ENCODE results near the gene SDE2.

The SDE2 gene

GRCh38 chr1:226029568-226030225, 30.6 kb upstream of the SDE2 start:
- ChIA-PET POLR2A (interaction anchor here (0.7 to 1.9 kb wide), 4 partner anchors 30 to 252 kb away, joined by 3 to 8 read pairs (median 4); partner anchors contain the start of genes H3-3A, SDE2 and SRP9), CTCF (no interaction called here)
- no peak for DNase-seq (ENCODE audit: extremely low spot score)
- TF ChIP-seq PKNOX1 (IDR thresholded peaks at IDR 0.05): no peak
- no peak for TF ChIP-seq CTBP1 (IDR thresholded peaks at IDR 0.05; ENCODE audit: borderline replicate concordance)
- no peak for TF ChIP-seq FOXA1 (IDR thresholded peaks at IDR 0.05)
- no peak for TF ChIP-seq SUZ12 (IDR thresholded peaks at IDR 0.05)
- TF ChIP-seq L3MBTL2 (conservative IDR thresholded peaks at IDR 0.05): no peak
- TF ChIP-seq BHLHE40 (IDR thresholded peaks at IDR 0.05; ENCODE audit: borderline replicate concordance): no peak
- no peak for TF ChIP-seq ARNT (IDR thresholded peaks at IDR 0.05)
- no peak for TF ChIP-seq LEF1 (IDR thresholded peaks at IDR 0.05; ENCODE audit: borderline replicate concordance)
- no peak for TF ChIP-seq FOXK2 (IDR thresholded peaks at IDR 0.05)
- TF ChIP-seq ZNF384 (IDR thresholded peaks at IDR 0.05): no peak
- no peak for TF ChIP-seq ELF4 (IDR thresholded peaks at IDR 0.05)
- TF ChIP-seq HDGF (IDR thresholded peaks at IDR 0.05; ENCODE audit: borderline replicate concordance): no peak
- TF ChIP-seq SP1 (IDR thresholded peaks at IDR 0.05): no peak
- no peak for TF ChIP-seq NFRKB (IDR thresholded peaks at IDR 0.05)

GRCh38 chr1:226029093-226029496, 30.0 kb upstream of the SDE2 start:
- ChIA-PET POLR2A (interaction anchor here (1.1 to 1.9 kb wide), 3 partner anchors 30 to 251 kb away, joined by 4 to 8 read pairs (median 4); partner anchors contain the start of genes H3-3A, SDE2 and SRP9), CTCF (no interaction called here)
- DNase-seq (ENCODE audit: extremely low spot score): no peak
- TF ChIP-seq L3MBTL2 (conservative IDR thresholded peaks at IDR 0.05) (no peak), ELF4 (IDR thresholded peaks at IDR 0.05) (no peak)

GRCh38 chr1:226027538-226028217, 28.5 kb upstream of the SDE2 start:
- ChIA-PET POLR2A (interaction anchor here (1.7 kb wide), 1 partner anchor 34 kb away, joined by 7 read pairs; the partner anchor contains the start of gene H3-3A), CTCF (interaction anchor here (0.6 to 1.9 kb wide), 4 partner anchors 34 to 1110 kb away, joined by 3 to 6 read pairs (median 4); no protein-coding TSS in a partner anchor)
- TF ChIP-seq LEF1 (IDR thresholded peaks at IDR 0.05; ENCODE audit: borderline replicate concordance) (no peak), SP1 (IDR thresholded peaks at IDR 0.05) (no peak), NFRKB (IDR thresholded peaks at IDR 0.05) (no peak), ZNF384 (IDR thresholded peaks at IDR 0.05) (no peak), FOXM1 (IDR thresholded peaks at IDR 0.05; ENCODE audit: borderline replicate concordance) (no peak), SUZ12 (IDR thresholded peaks at IDR 0.05) (no peak), BHLHE40 (IDR thresholded peaks at IDR 0.05; ENCODE audit: borderline replicate concordance) (no peak), FOXA1 (IDR thresholded peaks at IDR 0.05) (no peak), ELF4 (IDR thresholded peaks at IDR 0.05) (no peak), FOXK2 (IDR thresholded peaks at IDR 0.05) (no peak), TARDBP (IDR thresholded peaks at IDR 0.05) (no peak), CTBP1 (IDR thresholded peaks at IDR 0.05; ENCODE audit: borderline replicate concordance) (no peak), ARNT (IDR thresholded peaks at IDR 0.05) (no peak), L3MBTL2 (conservative IDR thresholded peaks at IDR 0.05) (no peak), HDGF (IDR thresholded peaks at IDR 0.05; ENCODE audit: borderline replicate concordance) (no peak)
- no peak for DNase-seq (ENCODE audit: extremely low spot score)

- CTCF ChIA-PET: interaction anchor here (0.7 to 1.9 kb wide), 3 partner anchors 38 to 1110 kb away, joined by 3 to 6 read pairs (median 6); no protein-coding TSS in a partner anchor
- TF ChIP-seq ZNF384 (IDR thresholded peaks at IDR 0.05): no peak
- TF ChIP-seq HDGF (IDR thresholded peaks at IDR 0.05; ENCODE audit: borderline replicate concordance): no peak
- no peak for TF ChIP-seq LEF1 (IDR thresholded peaks at IDR 0.05; ENCODE audit: borderline replicate concordance)
- no peak for TF ChIP-seq CTBP1 (IDR thresholded peaks at IDR 0.05; ENCODE audit: borderline replicate concordance)
- TF ChIP-seq SUZ12 (IDR thresholded peaks at IDR 0.05): no peak
- no peak for TF ChIP-seq FOXM1 (IDR thresholded peaks at IDR 0.05; ENCODE audit: borderline replicate concordance)
- no peak for TF ChIP-seq ELF4 (IDR thresholded peaks at IDR 0.05)
- TF ChIP-seq TARDBP (IDR thresholded peaks at IDR 0.05): no peak
- TF ChIP-seq PKNOX1 (IDR thresholded peaks at IDR 0.05): no peak
- no peak for TF ChIP-seq L3MBTL2 (conservative IDR thresholded peaks at IDR 0.05)
- DNase-seq (ENCODE audit: extremely low spot score): no peak
- POLR2A ChIA-PET: interaction anchor here (1.7 kb wide), 1 partner anchor 35 kb away, joined by 7 read pairs; the partner anchor contains the start of gene H3-3A
Measured at GRCh38 chr1:226026833-226027232, 27.7 kb upstream of the SDE2 start.

- DNase-seq (ENCODE audit: extremely low spot score): no peak
- CTCF ChIA-PET: no interaction called here
- POLR2A ChIA-PET: interaction anchor here (2.7 kb wide), 1 partner anchor 24 kb away, joined by 7 read pairs; the partner anchor contains the start of gene SDE2
- TF ChIP-seq PKNOX1 (IDR thresholded peaks at IDR 0.05) (peak; percentile 4; the same call in 1 of the 2 replicates), L3MBTL2 (conservative IDR thresholded peaks at IDR 0.05) (no peak), ZNF384 (IDR thresholded peaks at IDR 0.05) (peak; percentile 65)
Measured at GRCh38 chr1:226023735-226024134, 24.6 kb upstream of the SDE2 start.

GRCh38 chr1:226021801-226022200, 22.7 kb upstream of the SDE2 start:
- no peak for DNase-seq (ENCODE audit: extremely low spot score)
- ChIA-PET POLR2A (interaction anchor here (1.1 kb wide), 1 partner anchor 22 kb away, joined by 4 read pairs; the partner anchor contains the start of gene SDE2), CTCF (interaction anchor here (0.6 kb wide), 1 partner anchor 357 kb away, joined by 6 read pairs; no protein-coding TSS in a partner anchor)
- no peak for TF ChIP-seq TARDBP (IDR thresholded peaks at IDR 0.05)
- TF ChIP-seq LEF1 (IDR thresholded peaks at IDR 0.05; ENCODE audit: borderline replicate concordance): no peak

Data from HEK293T (cell line).